ENCODE data around the gene IGF2BP2.

DNA sequence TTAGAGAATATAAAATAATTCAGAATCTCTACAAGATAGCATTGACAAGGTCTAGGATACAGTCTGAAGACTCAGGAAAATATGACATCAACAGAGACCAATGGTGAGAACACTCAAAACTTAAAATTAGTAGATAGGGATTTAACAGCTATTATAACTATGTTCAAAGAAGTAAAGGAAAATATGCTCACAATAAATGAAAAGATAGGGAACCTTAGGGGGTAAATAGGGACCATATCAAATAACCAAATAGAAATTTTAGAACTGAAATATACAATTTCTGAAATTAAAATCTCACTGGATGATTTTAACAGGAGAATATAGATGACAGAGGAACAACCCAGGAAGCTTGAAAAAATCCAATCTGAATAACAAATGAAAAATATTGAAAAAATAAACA lies 31.8 kb upstream of the IGF2BP2 start:
- TF ChIP-seq, protein P1, sequence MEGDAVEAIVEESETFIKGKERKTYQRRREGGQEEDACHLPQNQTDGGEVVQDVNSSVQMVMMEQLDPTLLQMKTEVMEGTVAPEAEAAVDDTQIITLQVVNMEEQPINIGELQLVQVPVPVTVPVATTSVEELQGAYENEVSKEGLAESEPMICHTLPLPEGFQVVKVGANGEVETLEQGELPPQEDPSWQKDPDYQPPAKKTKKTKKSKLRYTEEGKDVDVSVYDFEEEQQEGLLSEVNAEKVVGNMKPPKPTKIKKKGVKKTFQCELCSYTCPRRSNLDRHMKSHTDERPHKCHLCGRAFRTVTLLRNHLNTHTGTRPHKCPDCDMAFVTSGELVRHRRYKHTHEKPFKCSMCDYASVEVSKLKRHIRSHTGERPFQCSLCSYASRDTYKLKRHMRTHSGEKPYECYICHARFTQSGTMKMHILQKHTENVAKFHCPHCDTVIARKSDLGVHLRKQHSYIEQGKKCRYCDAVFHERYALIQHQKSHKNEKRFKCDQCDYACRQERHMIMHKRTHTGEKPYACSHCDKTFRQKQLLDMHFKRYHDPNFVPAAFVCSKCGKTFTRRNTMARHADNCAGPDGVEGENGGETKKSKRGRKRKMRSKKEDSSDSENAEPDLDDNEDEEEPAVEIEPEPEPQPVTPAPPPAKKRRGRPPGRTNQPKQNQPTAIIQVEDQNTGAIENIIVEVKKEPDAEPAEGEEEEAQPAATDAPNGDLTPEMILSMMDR (IDR thresholded peaks at IDR 0.05; ENCODE audit: low read depth, low read length) = no peak
- no peak for TF ChIP-seq EZH2phosphoT487 (IDR thresholded peaks at IDR 0.05; ENCODE audit: low read depth)

All from OCI-LY3 (cell line).